GM12878 (cell line): ENCODE data around the gene HYAL4. TPM values are rescaled to one million over a fixed set of nuclear protein-coding genes. Genes with fewer than 3 reads are reported as not detected.

ENCODE experiments used
- ATAC-seq: fragments of 200-7000 bp; cut with Tn5 transposase; 3 replicates; pipeline ENCODE4 v1.9.1; 2020; ENCODE audit warnings: mild to moderate bottlenecking, moderate library complexity
- BruUV-seq: library from RNA; stranded (reverse); fragments of 400-500 nt; replicated peaks from 2 replicates; lab custom pipeline; 2021; lab: Mats Ljungman, UMichigan
- CTCF ChIA-PET: fragments of 300-600 bp; sonication (Branson Sonifier 250); formaldehyde crosslinking; extraction: SDS; loops from one replicate; lab custom pipeline; 2021; ENCODE audit warnings: inconsistent platforms; lab: Yijun Ruan, JAX
- POLR2A ChIA-PET: fragments of 350-600 bp; formaldehyde crosslinking; extraction: SDS; loops from one replicate; lab custom pipeline; 2021; ENCODE audit warnings: inconsistent platforms; lab: Charles Lee
- RAD21 ChIA-PET: fragments of 300-600 bp; sonication (Branson Sonifier 250); formaldehyde crosslinking; loops from one replicate; lab custom pipeline; 2023; ENCODE audit warnings: antibody characterized with exemption; ENCODE audit not compliant: unreplicated experiment; lab: Charles Lee
- SMC1A ChIA-PET: fragments of 300-600 bp; sonication (Branson Sonifier 250); formaldehyde crosslinking; loops from one replicate; lab custom pipeline; 2023; ENCODE audit not compliant: unreplicated experiment, uncharacterized antibody; lab: Charles Lee
- DNase-seq: peaks from one replicate; pipeline ENCODE4 v3.0.0-alpha.2; 2011; ENCODE audit warnings: low read depth, low spot score
- FAIRE-seq: peaks from 3 replicates; lab custom pipeline; 2011; peaks lifted over from hg19 to GRCh38; lab: Jason Lieb, UNC
- H2AFZ ChIP-seq: 2 replicates; pipeline ENCODE4 v1.6.0; 2011; ENCODE audit warnings: low read depth, low read length, control low read depth; ENCODE audit not compliant: control insufficient read depth
- H3K27ac ChIP-seq: 2 replicates; pipeline ENCODE4 v1.5.1; 2011; ENCODE audit warnings: control low read depth; ENCODE audit not compliant: control insufficient read depth, insufficient read depth
- H3K27me3 ChIP-seq, 2 experiments: replicated peaks in 1 of 2; 2 replicates each; pipeline versions ENCODE4 v1.6.0 to v1.6.1; 2011; ENCODE audit warnings: low read length in 1 of 2; ENCODE audit not compliant: control insufficient read depth in 2 of 2, insufficient read depth in 2 of 2
- H3K36me3 ChIP-seq, 2 experiments: 2 replicates each; pipeline ENCODE4 v1.5.1; 2011; ENCODE audit warnings: low read length in 1 of 2; ENCODE audit not compliant: control insufficient read depth in 2 of 2, insufficient read depth in 2 of 2
- H3K4me1 ChIP-seq: 2 replicates; pipeline ENCODE4 v1.6.1; 2011; ENCODE audit warnings: mild to moderate bottlenecking, low read length, moderate library complexity, mixed read lengths; ENCODE audit not compliant: control insufficient read depth, insufficient read depth
- H3K4me2 ChIP-seq: 2 replicates; pipeline ENCODE4 v1.6.0; 2011; ENCODE audit warnings: control low read depth; ENCODE audit not compliant: control insufficient read depth, insufficient read depth
- H3K4me3 ChIP-seq: fragments of 200-600 bp; sonication (generic); 2 replicates; pipeline ENCODE4 v1.5.1; 2016
- H3K79me2 ChIP-seq: 2 replicates; pipeline ENCODE4 v1.6.0; 2011; ENCODE audit warnings: low read length; ENCODE audit not compliant: control insufficient read depth, insufficient read depth
- H3K9ac ChIP-seq: 2 replicates; pipeline ENCODE4 v1.8.0; 2011; ENCODE audit warnings: low read length, control low read depth, mixed read lengths; ENCODE audit not compliant: control insufficient read depth, insufficient read depth
- H3K9me3 ChIP-seq: replicated peaks from 3 replicates; pipeline ENCODE4 v1.5.1; 2011; ENCODE audit warnings: mild to moderate bottlenecking, low read length; ENCODE audit not compliant: control insufficient read depth, insufficient read depth
- H4K20me1 ChIP-seq: 2 replicates; pipeline ENCODE4 v1.6.0; 2011; ENCODE audit not compliant: control insufficient read depth, insufficient read depth
- BACH1 ChIP-seq: fragments of 450-650 bp; IDR thresholded peaks from 2 replicates; pipeline ENCODE4 v1.6.1; 2017; ENCODE audit warnings: mild to moderate bottlenecking, borderline replicate concordance
- BMI1 ChIP-seq: fragments of 450-650 bp; IDR thresholded peaks from 2 replicates; pipeline ENCODE4 v1.6.1; 2016; ENCODE audit warnings: mild to moderate bottlenecking, moderate library complexity, borderline replicate concordance
- BRCA1 ChIP-seq: IDR thresholded peaks from 2 replicates; pipeline ENCODE4 v1.6.1; 2011; ENCODE audit warnings: low read depth, low read length, improper control_type of control experiment
- CHD2 ChIP-seq: IDR thresholded peaks from 2 replicates; pipeline ENCODE4 v1.6.1; 2011; ENCODE audit warnings: low read depth, low read length, improper control_type of control experiment, borderline replicate concordance
- HCFC1 ChIP-seq: fragments of 150-350 bp; IDR thresholded peaks from 2 replicates; pipeline ENCODE4 v1.6.1; 2014; ENCODE audit warnings: low read length
- HDAC2 ChIP-seq: fragments of 200-600 bp; sonication (generic); IDR thresholded peaks from 2 replicates; pipeline ENCODE4 v1.6.1; 2017
- IKZF1 ChIP-seq: fragments of 450-650 bp; conservative IDR thresholded peaks from 2 replicates; pipeline ENCODE4 v1.6.1; 2017; ENCODE audit warnings: antibody characterized with exemption, mild to moderate bottlenecking
- IRF4 ChIP-seq: IDR thresholded peaks from 2 replicates; pipeline ENCODE4 v1.6.1; 2011; ENCODE audit warnings: low read depth, low read length
- JUND ChIP-seq: IDR thresholded peaks from 2 replicates; pipeline ENCODE4 v1.6.1; 2012; ENCODE audit warnings: low read depth, mild to moderate bottlenecking, low read length, improper control_type of control experiment, moderate library complexity
- MYC ChIP-seq: IDR thresholded peaks from 2 replicates; pipeline ENCODE4 v1.6.1; 2011; ENCODE audit warnings: mild to moderate bottlenecking, low read length, moderate library complexity, inconsistent platforms; ENCODE audit not compliant: insufficient read depth, insufficient replicate concordance, insufficient read length, severe bottlenecking
- NKRF ChIP-seq: fragments of 450-650 bp; conservative IDR thresholded peaks from 2 replicates; pipeline ENCODE4 v1.6.1; 2017; ENCODE audit warnings: mild to moderate bottlenecking, moderate library complexity
- RFX5 ChIP-seq: IDR thresholded peaks from 2 replicates; pipeline ENCODE4 v1.6.1; 2011; ENCODE audit warnings: low read depth, low read length, improper control_type of control experiment
- SIN3A ChIP-seq: IDR thresholded peaks from 2 replicates; pipeline ENCODE4 v1.6.1; 2012; ENCODE audit warnings: low read depth, low read length, improper control_type of control experiment
- SRF ChIP-seq, 2 experiments: IDR thresholded peaks; 2 replicates each; pipeline ENCODE4 v1.6.1; 2011; ENCODE audit warnings: low read depth in 2 of 2, low read length in 2 of 2, mild to moderate bottlenecking in 1 of 2, moderate library complexity in 1 of 2
- YBX1 ChIP-seq: fragments of 450-650 bp; IDR thresholded peaks from 2 replicates; pipeline ENCODE4 v1.6.1; 2016; ENCODE audit warnings: antibody characterized with exemption
- YY1 ChIP-seq: IDR thresholded peaks from 2 replicates; pipeline ENCODE4 v1.6.1; 2011; ENCODE audit warnings: low read depth, mild to moderate bottlenecking, low read length
- WGBS: methylation state at CpG from one replicate; pipeline ENCODE4 v1.1.6; 2016; ENCODE audit warnings: low lambda C conversion rate; ENCODE audit not compliant: insufficient replicate concordance, insufficient coverage; ENCODE audit errors: missing lambda C conversion rate; 5-methylcytosine and 5-hydroxymethylcytosine counted together
- in situ Hi-C: fragments of 300-500 bp; cut with MboI; formaldehyde crosslinking; loops from 9 replicates; pipeline ENCODE4 v1.14.3; 2018; ENCODE audit warnings: mixed read lengths
- intact Hi-C: fragments of 100-400 bp; cut with micrococcal nuclease; formaldehyde crosslinking; loops from one replicate; pipeline ENCODE4 v1.14.2; 2022; ENCODE audit not compliant: unreplicated experiment
- polyA plus RNA-seq, 11 experiments: library from polyadenylated mRNA; depleted of rRNA in 4 of 11; unstranded in 6 of 11; stranded (reverse) in 5 of 11; fragments of >200 nt; fragmentation: Nextera tagmentation in 4 of 11; fragmentation: Illumina TruSeq in 1 of 11; extraction: Ambion mirVana in 4 of 11; extraction: Trizol in 1 of 11; gene quantifications; 1 replicate in 1 of 11; 2 replicates in 10 of 11; pipeline versions ENCODE4 v1.2.1 to v1.2.3, GENCODE V29; 2011 to 2016; ENCODE audit warnings: inconsistent platforms in 2 of 11, missing spikeins in 2 of 11, low read depth in 1 of 11
- total RNA-seq, 4 experiments: library from RNA; depleted of rRNA in 3 of 4; stranded (reverse); fragments of >200 nt in 3 of 4; fragmentation: Illumina TruSeq in 1 of 4; extraction: Trizol in 1 of 4; gene quantifications; 2 replicates each; pipeline versions ENCODE4 v1.2.1 to v1.2.3, GENCODE V29; 2013 to 2021

Gene HYAL4
- total and polyA plus RNA-seq, 10 of the 15 experiments (the other 5 are each of a cell fraction or from before 2014, with no cell fraction given) = 0.14 to 0.88 (median 0.26) TPM; not detected in 1

- DNase-seq (no peak), FAIRE-seq (no peak), ATAC-seq (no peak)
- SMC1A ChIA-PET = interaction anchor here (0.6 to 2.3 kb wide), 2 partner anchors 63 to 1610 kb away, joined by 4 to 12 read pairs; no protein-coding TSS in a partner anchor
- H3K79me2 ChIP-seq = no peaks in the 10 kb centered on the region
- H3K36me3 ChIP-seq = no peaks in the 10 kb centered on the region
- WGBS = 24% methylated on average over 1 of the region's 1 CpG
- in situ Hi-C loops = no loop called here
- no peaks in the 10 kb centered on the region for H3K9me3 ChIP-seq
- H3K27me3 ChIP-seq = no peaks in the 10 kb centered on the region
- H3K4me3 ChIP-seq = no peak overlapping the region
- POLR2A ChIA-PET = no interaction called here
- H3K27ac ChIP-seq = no peak overlapping the region
- no peaks in the 10 kb centered on the region for H4K20me1 ChIP-seq
- no peak for TF ChIP-seq SIN3A
- no peak for TF ChIP-seq HDAC2
- no peak for TF ChIP-seq SRF (IDR thresholded peaks at IDR 0.05; ENCODE audit: low read depth in 2 of 2, low read length in 2 of 2)
- TF ChIP-seq IKZF1 = no peak
- TF ChIP-seq IRF4 = no peak
- TF ChIP-seq HCFC1 = no peak
- TF ChIP-seq RFX5 = no peak
- no peak for TF ChIP-seq BRCA1
- TF ChIP-seq JUND = no peak
- CTCF ChIA-PET = interaction anchor here (2.7 to 8.2 kb wide), 2 partner anchors 63 to 70 kb away, joined by 16 to 205 read pairs; no protein-coding TSS in a partner anchor
- H3K4me2 ChIP-seq = no peak overlapping the region
- no peaks in the 10 kb centered on the region for H3K4me1 ChIP-seq
- RAD21 ChIA-PET = no interaction called here
- no peak overlapping the region for H2AFZ ChIP-seq
- no peak overlapping the region for H3K9ac ChIP-seq
- BruUV-seq = no TSS peak
- intact Hi-C loops = no loop called here
These were observed 42.7 kb upstream of the HYAL4 start for GRCh38 chr7:123802249-123802648.

GRCh38 chr7:123805287-123805686, 39.7 kb upstream of the HYAL4 start:
- ChIA-PET RAD21 (interaction anchor here (1.0 kb wide), 1 partner anchor 12 kb away, joined by 3 read pairs; no protein-coding TSS in a partner anchor), SMC1A (interaction anchor here (0.6 to 1.7 kb wide), 4 partner anchors 19 to 63 kb away, joined by 3 to 5 read pairs (median 3); no protein-coding TSS in a partner anchor), POLR2A (interaction anchor here (1.1 kb wide), 1 partner anchor 8 kb away, joined by 3 read pairs; no protein-coding TSS in a partner anchor), CTCF (interaction anchor here (0.9 to 3.3 kb wide), 2 partner anchors 10 to 59 kb away, joined by 3 to 17 read pairs; no protein-coding TSS in a partner anchor)
- DNase-seq (no peak), ATAC-seq (0 out of 3 replicates have a peak, but pooled peaks have one; percentile 43), FAIRE-seq (no peak)
- Histone ChIP-seq H3K27ac (no peak overlapping the region), H3K9ac (no peak overlapping the region), H3K4me2 (no peak overlapping the region), H3K27me3 (no peaks in the 10 kb centered on the region), H3K79me2 (no peaks in the 10 kb centered on the region), H3K4me3 (no peak overlapping the region), H3K4me1 (no peaks in the 10 kb centered on the region), H2AFZ (no peak overlapping the region), H3K9me3 (no peaks in the 10 kb centered on the region; the same call in 2 of the 3 replicates), H3K36me3 (no peaks in the 10 kb centered on the region), H4K20me1 (no peaks in the 10 kb centered on the region)
- BruUV-seq = no TSS peak
- in situ Hi-C loops (no loop called here), intact Hi-C loops (no loop called here)
- no peak for TF ChIP-seq YY1
- no peak for TF ChIP-seq MYC
- no peak for TF ChIP-seq BACH1
- TF ChIP-seq BMI1 = no peak
- no peak for TF ChIP-seq SIN3A
- TF ChIP-seq YBX1 = no peak
- TF ChIP-seq CHD2 = no peak
- TF ChIP-seq NKRF = no peak
